Right lobe of liver (tissue), 4 donors: Measurements from ENCODE around the gene CATSPERE.

ENCODE experiments used
- POLR2A ChIP-seq: fragments of 450-650 bp; IDR thresholded peaks from one replicate; pipeline ENCODE4 v1.6.1; 2017; ENCODE audit warnings: antibody characterized with exemption, mild to moderate bottlenecking
- TF ChIP-seq, protein P1 (sequence below), 4 donors: fragments of 200-600 bp in 3 of 4; fragments of 450-650 bp in 1 of 4; IDR thresholded peaks; one replicate each; pipeline versions ENCODE4 v1.5.1 to v1.8.0; 2016 to 2022; ENCODE audit warnings: antibody characterized with exemption in 4 of 4, mild to moderate bottlenecking in 2 of 4
- donor health status: DM: no; HTN: no; CAD: no.
- donor health status: DM: no; HTN: no; CAD: no.
- donor health status: DM: no; HTN: yes; CAD: no.

DNA sequence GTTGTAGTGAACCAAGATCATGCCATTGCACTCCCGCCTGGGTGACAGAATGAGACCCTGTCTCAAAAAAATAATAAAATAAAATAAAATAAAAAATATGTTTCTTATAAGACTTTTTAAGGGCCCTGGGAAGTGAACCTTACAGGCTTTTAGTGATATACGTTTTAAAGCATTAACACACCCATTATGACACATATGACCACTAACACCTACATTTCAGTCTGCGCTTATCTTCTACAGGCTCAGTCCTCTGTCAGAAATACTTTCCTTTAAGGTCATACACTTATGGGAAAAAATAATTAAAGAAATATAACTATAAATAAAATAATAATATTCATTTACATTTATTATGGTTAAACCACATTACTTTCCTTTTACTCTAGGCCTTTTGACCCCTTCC is 31.3 kb upstream of the CATSPERE start:
- TF ChIP-seq, protein P1, sequence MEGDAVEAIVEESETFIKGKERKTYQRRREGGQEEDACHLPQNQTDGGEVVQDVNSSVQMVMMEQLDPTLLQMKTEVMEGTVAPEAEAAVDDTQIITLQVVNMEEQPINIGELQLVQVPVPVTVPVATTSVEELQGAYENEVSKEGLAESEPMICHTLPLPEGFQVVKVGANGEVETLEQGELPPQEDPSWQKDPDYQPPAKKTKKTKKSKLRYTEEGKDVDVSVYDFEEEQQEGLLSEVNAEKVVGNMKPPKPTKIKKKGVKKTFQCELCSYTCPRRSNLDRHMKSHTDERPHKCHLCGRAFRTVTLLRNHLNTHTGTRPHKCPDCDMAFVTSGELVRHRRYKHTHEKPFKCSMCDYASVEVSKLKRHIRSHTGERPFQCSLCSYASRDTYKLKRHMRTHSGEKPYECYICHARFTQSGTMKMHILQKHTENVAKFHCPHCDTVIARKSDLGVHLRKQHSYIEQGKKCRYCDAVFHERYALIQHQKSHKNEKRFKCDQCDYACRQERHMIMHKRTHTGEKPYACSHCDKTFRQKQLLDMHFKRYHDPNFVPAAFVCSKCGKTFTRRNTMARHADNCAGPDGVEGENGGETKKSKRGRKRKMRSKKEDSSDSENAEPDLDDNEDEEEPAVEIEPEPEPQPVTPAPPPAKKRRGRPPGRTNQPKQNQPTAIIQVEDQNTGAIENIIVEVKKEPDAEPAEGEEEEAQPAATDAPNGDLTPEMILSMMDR (IDR thresholded peaks at IDR 0.05) = no peak
- TF ChIP-seq POLR2A = no peak
